Natural killer cell (primary cell): ENCODE data around the gene SH3BGR. TPM values are rescaled to one million over a fixed set of nuclear protein-coding genes. Genes with fewer than 3 reads are reported as not detected.

Source experiments
- ATAC-seq, 3 donors: fragments of 150-1000 bp in 2 of 3; fragments of 200-7000 bp in 1 of 3; cut with Tn5 transposase; 1 replicate in 1 of 3; 2 replicates in 2 of 3; pipeline ENCODE4 v1.10.0; 2021; ENCODE audit warnings: mild to moderate bottlenecking in 2 of 3, moderate library complexity in 2 of 3
- DNase-seq, 2 donors: peaks; one replicate each; pipeline versions ENCODE4 v3.0.0 to v3.0.0-alpha.2; 2013 to 2021; ENCODE audit warnings: mixed read lengths in 1 of 2
- H3K27ac ChIP-seq: one replicate; pipeline ENCODE4 v1.5.1; 2013; ENCODE audit warnings: mild to moderate bottlenecking, low read length
- H3K27me3 ChIP-seq: one replicate; pipeline ENCODE4 v1.6.1; 2013; ENCODE audit warnings: low read length; ENCODE audit not compliant: control insufficient read depth, insufficient read depth
- H3K36me3 ChIP-seq: one replicate; pipeline ENCODE4 v1.6.1; 2013; ENCODE audit warnings: low read length; ENCODE audit not compliant: control insufficient read depth, insufficient read depth
- H3K4me1 ChIP-seq: one replicate; pipeline ENCODE4 v1.6.1; 2013; ENCODE audit warnings: low read length; ENCODE audit not compliant: control insufficient read depth, insufficient read depth
- H3K4me3 ChIP-seq: one replicate; pipeline ENCODE4 v1.5.1; 2013; ENCODE audit warnings: low read length
- H3K9me3 ChIP-seq: one replicate; pipeline ENCODE4 v1.6.1; 2013; ENCODE audit warnings: low read length; ENCODE audit not compliant: control insufficient read depth, insufficient read depth
- H3K27ac Mint-ChIP-seq, 2 donors: one replicate each; pipeline ENCODE4 v1.8.0; 2022; ENCODE audit warnings: mild to moderate bottlenecking in 2 of 2, mixed read lengths in 2 of 2, moderate library complexity in 1 of 2
- H3K27me3 Mint-ChIP-seq, 2 donors: one replicate each; pipeline ENCODE4 v1.8.0; 2022; ENCODE audit warnings: low read depth in 2 of 2, mixed read lengths in 2 of 2
- H3K36me3 Mint-ChIP-seq: one replicate; pipeline ENCODE4 v1.8.0; 2022; ENCODE audit warnings: mixed read lengths
- H3K4me1 Mint-ChIP-seq, 2 donors: one replicate each; pipeline ENCODE4 v1.8.0; 2022; ENCODE audit warnings: mixed read lengths in 2 of 2
- H3K4me3 Mint-ChIP-seq: one replicate; pipeline ENCODE4 v1.8.0; 2022; ENCODE audit warnings: mild to moderate bottlenecking, moderate library complexity, mixed read lengths
- H3K9me3 Mint-ChIP-seq, 2 donors: one replicate each; pipeline ENCODE4 v1.8.0; 2022; ENCODE audit warnings: mixed read lengths in 2 of 2
- CTCF ChIP-seq: fragments of 200-600 bp; IDR thresholded peaks from one replicate; pipeline ENCODE4 v1.8.0; 2022; ENCODE audit warnings: antibody characterized with exemption
- WGBS: methylation state at CpG from one replicate; pipeline ENCODE4 v1.1.7; 2013; ENCODE audit warnings: missing lambda C conversion rate; ENCODE audit not compliant: insufficient coverage; 5-methylcytosine and 5-hydroxymethylcytosine counted together
- intact Hi-C: fragments of 100-400 bp; cut with micrococcal nuclease; formaldehyde crosslinking; loops from one replicate; pipeline ENCODE4 v1.14.2; 2022
- total RNA-seq, 4 donors: library from RNA; stranded (reverse); fragments of 120-200 nt in 1 of 4; gene quantifications; one replicate each; pipeline versions ENCODE4 v1.2.3 to v1.2.4, GENCODE V29; 2013 to 2022

SH3BGR gene
- total RNA-seq, 3 donors from 2014 or later (not counting 1 experiment from before 2014, with no cell fraction given), result 0.75 to 1.3 TPM; not detected in 1

- no peaks in the 10 kb centered on the region for H3K27me3 ChIP-seq
- Mint-ChIP-seq H3K4me1 (no peaks in the 10 kb centered on the region), H3K36me3 (no peaks in the 10 kb centered on the region), H3K27ac (no peak overlapping the region), H3K9me3 (no peaks in the 10 kb centered on the region), H3K4me3 (no peak overlapping the region), H3K27me3 (peaks cover 12 to 13% of the 10 kb centered on the region in 2 donors)
- WGBS, result 100% methylated on average over 1 of the region's 2 CpGs
- intact Hi-C loops, result no loop called here
- DNase-seq, result no peak
- H3K9me3 ChIP-seq, result no peaks in the 10 kb centered on the region
- no peak for ATAC-seq
- no peaks in the 10 kb centered on the region for H3K36me3 ChIP-seq
- H3K4me1 ChIP-seq, result no peaks in the 10 kb centered on the region
- TF ChIP-seq CTCF, result no peak
- H3K4me3 ChIP-seq, result no peak overlapping the region
- no peak overlapping the region for H3K27ac ChIP-seq
Observed at GRCh38 chr21:39429445-39429844, 22.3 kb upstream of the SH3BGR start.

GRCh38 chr21:39430016-39430415 is 21.8 kb upstream of the SH3BGR start:
- H3K4me3 Mint-ChIP-seq, result no peak overlapping the region
- whole genome bisulfite sequencing, result 88% methylated on average over 3 of the region's 3 CpGs
- no peak overlapping the region for H3K27ac Mint-ChIP-seq
- DNase-seq, result no peak
- intact Hi-C loops, result no loop called here
- H3K36me3 ChIP-seq, result no peaks in the 10 kb centered on the region
- H3K36me3 Mint-ChIP-seq, result no peaks in the 10 kb centered on the region
- no peak overlapping the region for H3K4me3 ChIP-seq
- no peak for ATAC-seq
- H3K27ac ChIP-seq, result no peak overlapping the region
- no peaks in the 10 kb centered on the region for H3K4me1 Mint-ChIP-seq
- peaks cover 12 to 13% of the 10 kb centered on the region in 2 donors for H3K27me3 Mint-ChIP-seq
- no peaks in the 10 kb centered on the region for H3K9me3 ChIP-seq
- no peak for TF ChIP-seq CTCF
- no peaks in the 10 kb centered on the region for H3K9me3 Mint-ChIP-seq
- H3K4me1 ChIP-seq, result no peaks in the 10 kb centered on the region
- no peaks in the 10 kb centered on the region for H3K27me3 ChIP-seq

- no peaks in the 10 kb centered on the region for H3K36me3 ChIP-seq
- no peaks in the 10 kb centered on the region for H3K9me3 Mint-ChIP-seq
Observed at GRCh38 chr21:39430457-39430856, 21.3 kb upstream of the SH3BGR start.

More at GRCh38 chr21:39430457-39430856, 21.3 kb upstream of the SH3BGR start:
- peaks cover 12 to 13% of the 10 kb centered on the region in 2 donors for H3K27me3 Mint-ChIP-seq
- no peak overlapping the region for H3K27ac Mint-ChIP-seq
- Histone ChIP-seq H3K4me1 (no peaks in the 10 kb centered on the region), H3K27me3 (no peaks in the 10 kb centered on the region), H3K4me3 (no peak overlapping the region), H3K27ac (no peak overlapping the region), H3K9me3 (no peaks in the 10 kb centered on the region)
- no peak overlapping the region for H3K4me3 Mint-ChIP-seq
- no peak for DNase-seq
- intact Hi-C loops, result no loop called here
- H3K4me1 Mint-ChIP-seq, result no peaks in the 10 kb centered on the region
- no peaks in the 10 kb centered on the region for H3K36me3 Mint-ChIP-seq
- 69% methylated on average over 4 of the region's 4 CpGs for WGBS
- no peak for ATAC-seq
- no peak for TF ChIP-seq CTCF
